Stimulated activated CD4-positive, alpha-beta T cell treated with anti-CD3 and anti-CD28 coated beads, Interleukin-4, amount 100 ng/mL, for 4 hours (primary cell): ENCODE data around the gene ZEB2.

ENCODE experiments used
- DNase-seq, 2 experiments: peaks; one replicate each; pipeline ENCODE4 v3.0.0-alpha.2; 2020

The ZEB2 gene

GRCh38 chr2:144519934-144520731 is at the start of gene ZEB2:
TSS of gene ZEB2 (minus strand) at chr2:144520119. CDS start at chr2:144517350, 2,769 bp downstream.
- no peak for DNase-seq

- no peak for DNase-seq
Measured at GRCh38 chr2:144567745-144568144, 47.8 kb upstream of the ZEB2 start.

- no peak for DNase-seq
Measured at GRCh38 chr2:144566448-144566847, 46.5 kb upstream of the ZEB2 start.

GRCh38 chr2:144560251-144560650 is 40.3 kb upstream of the ZEB2 start:
- no peak for DNase-seq

- DNase-seq, result no peak
Measured at GRCh38 chr2:144559681-144560080, 39.8 kb upstream of the ZEB2 start.

- no peak for DNase-seq
Measured at GRCh38 chr2:144559242-144559641, 39.3 kb upstream of the ZEB2 start.

- DNase-seq, result no peak
Measured at GRCh38 chr2:144554492-144555210, 34.7 kb upstream of the ZEB2 start.

- no peak for DNase-seq
Measured at GRCh38 chr2:144553379-144553778, 33.5 kb upstream of the ZEB2 start.

GRCh38 chr2:144552821-144553220 is 32.9 kb upstream of the ZEB2 start:
- no peak for DNase-seq

GRCh38 chr2:144550911-144551310 is 31.0 kb upstream of the ZEB2 start:
- DNase-seq, result no peak

GRCh38 chr2:144550084-144550483 is 30.2 kb upstream of the ZEB2 start:
- DNase-seq, result no peak

GRCh38 chr2:144548532-144549191 is 28.7 kb upstream of the ZEB2 start:
- DNase-seq, result no peak

GRCh38 chr2:144548088-144548487 is 28.2 kb upstream of the ZEB2 start:
- DNase-seq, result no peak

GRCh38 chr2:144547494-144547893 is 27.6 kb upstream of the ZEB2 start:
- DNase-seq, result no peak

- no peak for DNase-seq
Measured at GRCh38 chr2:144546933-144547332, 27.0 kb upstream of the ZEB2 start.

GRCh38 chr2:144545787-144546186 is 25.9 kb upstream of the ZEB2 start:
- no peak for DNase-seq

GRCh38 chr2:144544053-144544452 is 24.1 kb upstream of the ZEB2 start:
- no peak for DNase-seq

GRCh38 chr2:144541396-144541795 is 21.5 kb upstream of the ZEB2 start:
- no peak for DNase-seq

- no peak for DNase-seq
Measured at GRCh38 chr2:144539289-144539782, 19.4 kb upstream of the ZEB2 start.

- DNase-seq, result no peak
Measured at GRCh38 chr2:144535300-144535699, 15.4 kb upstream of the ZEB2 start.

GRCh38 chr2:144533221-144533620 is 13.3 kb upstream of the ZEB2 start:
- no peak for DNase-seq

GRCh38 chr2:144530596-144530995 is 10.7 kb upstream of the ZEB2 start:
- no peak for DNase-seq

- DNase-seq, result no peak
Measured at GRCh38 chr2:144529841-144530240, 9.9 kb upstream of the ZEB2 start.

- DNase-seq, result no peak
Measured at GRCh38 chr2:144528108-144528507, 8.2 kb upstream of the ZEB2 start.
